ENCODE results near the gene MAPKAP1.
"Not testable (repeated sequence)": the region's sequence is repeated elsewhere in the genome, so short reads cannot be mapped to it uniquely, and the experiment has no call there.

MAPKAP1 gene

DNA sequence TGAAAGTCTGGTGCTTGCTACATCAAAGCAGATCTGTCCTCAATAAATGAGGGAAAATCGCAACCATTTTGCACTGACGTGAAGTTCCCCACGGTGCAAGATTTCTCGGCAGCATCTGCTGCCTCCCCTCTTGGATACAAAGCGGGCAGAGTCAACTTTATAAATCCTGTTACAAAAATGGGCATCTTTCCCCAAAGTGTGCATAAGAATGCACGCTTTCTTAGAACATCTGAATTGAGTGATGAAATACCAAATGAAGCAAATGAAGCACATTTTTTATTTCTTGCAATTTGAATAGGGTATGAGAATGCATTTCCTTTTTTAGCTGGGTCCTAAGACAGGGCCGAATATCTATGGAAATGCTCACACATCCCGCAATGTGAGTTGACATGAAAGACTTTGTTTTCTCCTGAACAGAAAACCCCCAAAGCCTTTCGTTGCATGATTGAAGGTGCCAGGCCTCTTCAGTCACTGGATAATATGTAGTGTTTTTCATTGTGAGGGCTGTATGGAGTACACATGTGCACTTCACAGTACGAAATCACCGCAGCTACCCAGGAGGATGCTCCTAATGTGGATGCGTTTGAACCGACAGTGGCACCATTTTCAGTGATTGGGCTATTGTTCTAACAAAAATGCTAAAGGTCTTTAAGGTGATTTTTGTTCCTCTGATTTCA lies 19.6 kb upstream of the MAPKAP1 start:
- DNase-seq: no peak

DNA sequence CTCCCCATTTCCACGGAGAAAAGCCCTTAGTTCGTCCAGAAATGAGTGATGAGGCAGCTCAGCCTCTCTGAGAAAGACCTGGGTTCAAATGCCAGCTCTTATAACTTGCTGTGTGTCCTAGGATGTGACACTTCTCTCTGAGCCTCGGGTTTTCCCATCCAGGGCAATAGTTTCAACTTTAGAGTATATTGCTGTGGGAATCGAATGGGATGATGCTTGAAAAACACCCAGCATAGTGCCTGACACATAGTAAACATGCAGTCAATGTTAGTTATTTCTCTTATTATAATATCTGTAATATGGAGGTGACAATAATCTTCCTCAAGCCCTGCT lies 430 bp upstream of the MAPKAP1 start:
- no peak for DNase-seq

DNA sequence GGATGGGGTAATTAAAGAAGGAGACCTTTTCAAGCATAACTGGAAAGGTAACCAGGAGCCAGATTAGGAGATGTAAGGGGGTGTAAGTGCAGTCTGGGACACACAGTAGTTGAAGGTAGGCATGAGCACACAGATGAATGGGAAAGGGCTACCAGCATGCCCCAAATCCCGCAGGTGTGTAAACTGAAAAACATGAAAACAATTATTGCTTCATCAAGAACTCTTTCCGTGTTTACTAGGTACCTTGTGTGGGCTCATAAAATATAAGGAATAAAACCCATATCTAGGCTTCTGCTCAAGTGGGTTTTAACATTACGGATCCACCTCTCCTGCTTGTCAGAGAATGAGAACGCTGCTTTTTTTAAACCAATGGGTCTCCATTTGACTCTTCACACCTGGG lies 1.1 kb downstream of the MAPKAP1 start:
- DNase-seq: no peak

DNA sequence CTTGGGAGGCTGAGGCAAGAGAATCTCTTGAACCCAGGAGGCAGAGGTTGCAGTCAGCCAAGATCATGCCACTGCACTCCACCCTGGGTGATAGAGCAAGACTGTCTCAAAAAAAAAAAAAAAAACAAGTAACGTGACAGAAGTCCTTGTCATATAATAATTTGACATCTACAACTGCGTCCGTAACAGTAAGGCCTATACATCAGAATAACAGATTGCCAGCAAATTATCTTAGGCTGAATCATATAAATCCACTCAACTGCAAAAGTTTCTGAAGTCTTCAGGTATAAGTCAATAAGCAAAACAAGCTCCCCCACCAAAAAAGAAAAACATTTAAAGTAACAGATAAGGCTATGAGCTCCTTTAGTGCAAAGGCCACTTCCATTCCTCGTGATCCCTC lies 3.3 kb downstream of the MAPKAP1 start:
- no peak for DNase-seq

DNA sequence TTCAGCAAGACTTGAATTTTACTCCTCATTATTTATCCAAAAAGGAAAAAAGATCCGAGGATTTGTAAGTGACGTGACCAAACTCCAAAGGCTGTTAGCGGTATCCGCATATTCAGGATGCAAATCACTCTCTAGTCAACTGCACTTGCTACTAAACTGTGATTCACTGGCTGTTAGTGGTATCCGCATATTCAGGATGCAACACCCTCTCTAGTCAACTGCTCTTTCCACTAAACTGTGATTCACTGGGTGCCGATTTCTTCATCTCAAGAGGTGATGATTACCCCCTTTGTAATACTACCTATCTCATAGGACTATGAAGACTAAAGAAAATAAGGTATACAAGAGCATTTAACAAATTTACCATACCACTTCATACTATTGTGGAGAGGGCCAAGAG lies 5.7 kb downstream of the MAPKAP1 start:
- no peak for DNase-seq

DNA sequence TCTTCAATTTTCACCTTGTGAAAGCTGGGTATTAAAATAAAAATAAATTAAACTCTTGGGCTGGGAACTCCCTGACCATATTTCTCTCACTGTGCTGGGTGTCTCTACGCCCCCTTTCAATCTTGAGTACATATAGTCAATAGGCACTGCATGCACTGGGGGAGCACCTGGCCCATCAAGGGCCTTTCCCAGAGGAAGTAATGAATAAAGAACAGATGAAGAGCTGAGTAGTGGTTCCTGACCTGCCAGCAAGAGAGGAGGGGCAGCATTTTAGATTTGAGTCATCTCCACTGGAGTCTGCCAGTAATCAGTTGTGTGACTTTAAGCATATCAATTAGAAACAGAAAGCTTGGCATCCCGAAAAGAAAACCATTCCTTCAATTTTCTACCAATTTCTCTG lies 6.2 kb downstream of the MAPKAP1 start:
- no peak for DNase-seq

DNA sequence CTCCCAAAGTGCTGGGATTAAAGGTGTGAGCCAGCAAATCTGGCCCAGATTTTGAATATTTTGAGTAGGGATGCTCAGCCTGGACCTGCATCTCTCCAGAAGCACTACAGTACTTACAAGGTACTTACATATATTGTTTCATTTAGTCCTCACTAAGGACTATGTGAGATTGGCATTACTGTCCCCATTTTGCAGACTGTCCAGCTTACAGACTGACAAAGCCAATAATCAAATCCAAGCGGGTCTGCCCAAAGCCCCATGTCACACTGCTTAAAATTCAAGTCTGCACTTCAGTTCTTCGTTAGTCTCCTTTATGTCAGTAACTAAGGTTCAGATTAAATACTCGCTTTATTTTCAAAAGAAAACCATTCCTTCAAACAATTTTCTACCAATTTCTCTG lies 7.1 kb downstream of the MAPKAP1 start:
- no peak for DNase-seq

DNA sequence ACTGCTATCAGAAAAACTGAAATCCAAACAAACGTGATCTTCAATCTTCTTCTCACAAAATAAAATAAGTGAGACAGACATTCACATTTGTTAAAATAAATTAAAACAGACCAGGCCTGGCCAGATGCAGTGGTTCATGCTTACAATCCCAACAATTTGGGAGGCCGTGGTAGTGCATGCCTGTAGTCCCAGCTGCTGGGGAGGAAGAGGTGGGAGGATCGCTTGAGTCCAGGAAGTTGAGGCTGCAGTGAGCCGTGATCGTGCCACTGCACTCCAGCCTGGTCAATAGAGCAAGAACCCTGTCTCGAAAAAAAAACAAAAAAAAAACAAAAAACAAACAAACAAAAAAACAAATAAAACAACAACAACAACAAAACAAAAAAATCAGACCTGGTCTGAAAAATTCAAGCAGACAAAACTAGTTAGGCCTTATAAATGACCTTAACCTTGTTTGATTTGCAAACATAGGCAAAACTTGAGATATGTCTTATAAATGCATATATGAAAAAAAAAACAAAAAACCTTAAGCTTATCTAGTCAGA lies 10.8 kb downstream of the MAPKAP1 start:
- no peak for DNase-seq

DNA sequence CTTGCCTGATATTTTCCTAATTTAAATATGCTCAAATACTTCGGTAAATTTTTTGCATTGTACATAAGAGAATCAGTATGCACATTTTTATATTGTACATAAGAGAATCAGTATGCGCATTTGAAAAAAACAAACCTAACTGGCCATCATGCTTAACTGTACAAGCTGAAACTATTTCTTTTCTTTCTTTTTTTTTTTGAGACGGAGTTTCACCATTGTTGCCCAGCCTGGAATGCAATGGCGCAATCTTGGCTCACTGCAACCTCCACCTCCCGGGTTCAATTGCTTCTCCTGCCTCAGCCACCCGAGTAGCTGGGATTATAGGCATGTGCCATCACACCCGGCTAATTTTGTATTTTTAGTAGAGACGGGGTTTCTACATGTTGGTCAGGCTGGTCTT lies 11.5 kb downstream of the MAPKAP1 start:
- not testable (repeated sequence) for DNase-seq

DNA sequence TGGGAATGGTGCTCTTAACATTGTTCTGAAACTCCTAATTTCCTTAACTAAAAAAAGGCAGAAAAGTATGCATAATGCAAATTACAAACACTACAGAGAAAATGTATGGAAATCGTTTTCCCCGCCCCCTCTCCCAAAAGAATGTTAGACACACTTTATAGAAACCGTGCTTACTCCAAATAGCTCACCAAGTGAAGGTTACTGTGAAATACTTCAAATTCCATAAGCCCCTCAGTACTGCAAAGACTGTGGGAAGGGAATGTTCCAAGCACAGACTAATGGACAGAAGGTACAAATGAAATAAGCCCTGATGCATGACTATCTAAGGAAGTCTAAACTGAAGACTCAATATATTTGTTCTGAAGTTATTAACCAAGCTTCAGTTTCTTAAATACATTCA lies 12.5 kb downstream of the MAPKAP1 start:
- no peak for DNase-seq

DNA sequence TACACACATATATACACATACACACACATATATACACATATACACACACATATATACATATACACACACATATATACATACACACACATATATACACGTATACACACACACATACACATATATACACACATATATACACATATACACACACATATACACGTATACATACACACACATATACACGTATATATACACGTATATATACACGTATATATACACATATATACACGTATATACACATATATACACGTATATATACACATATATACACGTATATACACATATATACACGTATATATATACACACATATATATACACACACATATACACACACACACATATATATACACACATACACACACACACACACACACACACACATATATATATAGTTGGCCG lies 13.5 kb downstream of the MAPKAP1 start:
- not testable (repeated sequence) for DNase-seq

DNA sequence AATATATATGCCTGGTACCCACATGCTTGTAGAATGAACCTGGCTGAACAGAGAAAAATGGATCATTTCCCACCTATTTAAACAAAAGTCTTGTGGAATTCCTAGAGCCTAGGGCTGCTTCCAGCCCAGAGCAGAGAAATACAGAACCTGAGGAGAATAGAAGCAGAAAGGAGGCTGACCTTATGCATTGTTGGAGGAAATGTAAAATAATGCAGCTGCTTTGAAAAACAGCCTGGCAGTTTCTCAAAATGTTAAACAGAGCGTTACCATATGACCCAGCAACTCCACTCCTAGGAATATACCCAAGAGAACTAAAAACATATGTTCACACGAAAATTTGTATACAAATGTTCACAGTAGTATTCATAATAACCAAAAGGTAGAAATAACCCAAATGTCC lies 15.1 kb downstream of the MAPKAP1 start:
- no peak for DNase-seq

DNA sequence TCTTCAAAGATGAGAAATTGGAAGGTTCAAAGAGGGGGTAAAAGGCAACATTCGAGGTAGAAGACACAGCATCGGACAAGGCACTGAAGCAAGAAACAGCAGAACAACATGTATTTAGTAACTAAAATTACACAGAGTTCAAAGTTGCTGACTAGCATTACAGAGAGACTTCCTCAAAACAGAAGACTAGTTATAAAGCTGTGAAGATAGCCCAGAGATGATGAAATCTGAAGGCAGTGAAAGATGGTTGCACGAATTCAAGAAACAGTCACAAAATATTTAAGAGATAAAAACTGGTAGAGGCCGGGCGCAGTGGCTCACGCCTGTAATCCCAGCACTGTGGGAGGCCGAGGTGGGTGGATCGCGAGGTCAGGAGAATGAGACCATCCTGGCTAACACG lies 16.3 kb downstream of the MAPKAP1 start:
- no peak for DNase-seq

DNA sequence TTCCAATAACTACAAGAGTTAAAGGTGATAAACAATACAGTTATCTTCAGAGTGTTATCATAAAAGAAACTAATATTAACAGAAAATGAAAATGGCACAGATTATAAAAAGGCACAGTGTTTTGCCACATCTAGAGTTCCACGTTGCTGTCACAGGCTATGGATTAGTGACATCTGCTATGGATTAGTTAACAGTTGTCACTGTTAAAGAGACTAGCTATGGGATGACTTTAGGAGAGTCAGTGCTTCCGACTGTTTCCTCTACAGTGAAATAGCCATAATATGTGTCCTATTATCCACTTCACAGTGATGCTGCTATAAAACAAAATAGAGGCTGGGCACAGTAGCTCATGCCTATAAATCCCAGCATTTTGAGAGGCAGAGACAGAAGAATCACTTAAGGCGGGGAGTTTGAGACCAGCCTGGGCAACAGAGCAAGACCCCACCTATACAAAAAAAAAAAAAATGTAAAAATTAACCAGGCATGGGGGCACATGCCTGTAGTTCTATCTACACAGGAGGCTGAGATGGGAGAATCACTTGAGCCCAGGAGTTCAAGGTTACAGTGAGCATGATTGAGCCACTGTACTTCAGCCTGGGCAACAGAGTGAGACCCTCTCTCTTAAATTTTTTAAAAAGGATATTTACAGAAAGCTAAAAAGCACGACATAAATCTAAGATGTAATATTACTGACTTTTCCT lies 19.7 kb downstream of the MAPKAP1 start:
- DNase-seq: no peak

DNA sequence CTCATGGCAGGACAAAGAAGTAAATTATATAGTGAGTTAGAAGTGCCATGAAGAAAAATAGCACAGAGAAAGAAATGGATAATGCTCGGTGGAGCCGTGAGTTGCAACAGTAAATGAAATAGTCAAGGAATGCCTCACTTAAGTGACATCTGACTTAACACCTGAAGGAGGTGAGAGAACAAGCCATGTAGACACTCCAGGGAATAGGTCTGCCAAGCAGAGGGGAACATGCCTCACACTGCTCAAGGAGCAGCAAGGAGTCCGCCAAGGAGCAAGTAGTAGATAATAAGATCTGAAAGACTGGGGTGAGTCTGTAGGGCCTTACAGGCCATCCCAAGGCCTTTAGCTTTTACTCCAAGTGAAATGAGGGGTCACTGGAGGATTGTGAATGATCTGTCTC lies 21.8 kb downstream of the MAPKAP1 start:
- DNase-seq: no peak

DNA sequence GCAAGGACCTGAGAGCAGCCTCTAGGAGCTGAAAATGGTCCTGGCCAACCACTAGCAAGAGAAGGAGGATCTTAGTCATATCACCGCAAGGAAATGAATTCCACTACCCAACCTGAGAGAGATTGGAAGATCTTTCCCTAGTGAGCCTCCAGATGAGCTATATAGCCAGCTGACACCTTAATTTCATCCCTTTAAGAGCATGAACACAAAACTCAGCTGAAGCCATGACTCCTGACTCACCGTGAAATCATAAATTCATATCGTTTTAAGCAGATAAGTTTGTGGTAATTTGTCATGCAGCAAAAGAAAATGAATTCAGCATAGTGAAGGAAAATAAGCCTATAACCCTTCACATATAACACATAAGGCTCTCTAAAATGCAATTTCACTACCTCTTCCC lies 23.5 kb downstream of the MAPKAP1 start:
- no peak for DNase-seq

DNA sequence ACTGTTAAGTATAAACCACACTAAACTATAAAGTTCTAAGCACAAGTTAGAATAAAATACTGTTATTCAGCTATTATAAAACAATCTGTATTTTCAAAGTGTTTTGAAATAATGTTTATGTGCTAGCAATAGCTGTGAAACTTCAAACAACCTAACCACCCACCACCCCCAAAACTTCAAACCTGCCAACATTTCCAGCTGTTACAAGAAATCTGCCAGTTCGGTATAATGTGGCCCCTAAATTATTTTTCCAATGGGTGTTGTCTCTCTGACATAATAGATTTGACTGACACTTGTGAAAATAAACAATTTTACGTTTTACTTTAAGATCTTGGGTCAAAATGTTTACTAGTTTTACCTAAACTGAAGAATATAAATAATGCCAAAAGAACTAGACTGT lies 24.7 kb downstream of the MAPKAP1 start:
- no peak for DNase-seq

DNA sequence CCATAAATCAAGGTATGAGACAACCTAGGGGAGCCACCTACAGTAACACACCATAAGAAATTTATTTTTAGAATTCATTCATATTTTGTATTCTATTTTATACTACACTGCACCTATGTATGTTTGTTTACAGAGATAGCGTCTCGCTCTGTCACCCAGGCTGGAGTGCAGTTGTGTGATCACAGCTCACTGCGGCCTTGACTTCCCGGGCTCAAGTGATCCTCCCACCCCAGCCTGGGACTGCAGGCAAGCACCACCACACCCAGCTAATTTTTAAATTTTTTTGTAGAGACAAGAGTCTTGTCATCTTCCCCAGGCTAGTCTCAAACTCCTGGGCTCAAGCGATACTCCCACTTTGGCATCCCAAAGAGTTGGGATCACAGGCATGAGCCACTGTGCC lies 25.4 kb downstream of the MAPKAP1 start:
- no peak for DNase-seq

DNA sequence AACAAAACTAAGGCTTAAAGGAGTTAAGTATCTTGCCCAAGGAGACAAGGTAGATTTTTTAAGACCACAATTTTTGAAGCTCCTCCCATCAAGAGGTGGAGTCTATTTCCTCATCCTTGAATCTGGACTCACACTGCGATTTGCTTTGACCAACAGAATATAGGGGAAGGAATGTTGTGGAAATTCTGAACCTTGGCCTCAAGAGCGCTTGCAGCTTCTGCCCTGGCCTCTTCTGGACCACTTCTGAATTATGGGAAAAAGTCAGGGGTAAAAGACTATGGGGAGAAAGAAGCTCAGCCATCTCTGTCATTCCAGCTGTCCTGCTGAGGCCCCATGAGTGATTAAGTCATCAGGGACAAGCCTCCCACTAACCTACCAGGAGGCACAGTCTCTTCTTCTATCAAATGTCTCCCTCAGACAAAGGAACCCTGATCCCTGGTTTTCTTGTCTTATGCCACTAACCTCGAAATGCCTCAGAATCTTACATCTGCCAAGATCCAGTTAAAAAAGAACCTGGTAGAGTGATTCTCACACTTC lies 25.9 kb downstream of the MAPKAP1 start:
- no peak for DNase-seq

DNA sequence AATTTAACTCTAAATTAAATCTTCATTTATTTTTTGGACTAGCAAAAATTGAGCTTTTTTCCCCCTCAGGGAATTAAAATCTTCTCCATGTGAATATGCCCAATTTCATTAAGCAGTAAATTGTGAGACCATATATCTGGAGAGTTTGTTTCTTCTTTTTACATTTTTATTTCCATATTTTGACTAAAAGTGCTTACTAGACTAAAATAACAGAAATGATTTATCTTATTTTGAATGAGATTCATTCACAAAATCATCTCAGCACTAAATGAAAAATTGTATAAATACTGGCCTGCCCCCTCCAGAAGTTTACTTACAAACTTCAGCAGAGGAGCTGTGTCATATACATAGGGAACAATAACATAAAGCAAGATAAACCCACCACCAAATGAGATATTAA lies 26.6 kb downstream of the MAPKAP1 start:
- no peak for DNase-seq

DNA sequence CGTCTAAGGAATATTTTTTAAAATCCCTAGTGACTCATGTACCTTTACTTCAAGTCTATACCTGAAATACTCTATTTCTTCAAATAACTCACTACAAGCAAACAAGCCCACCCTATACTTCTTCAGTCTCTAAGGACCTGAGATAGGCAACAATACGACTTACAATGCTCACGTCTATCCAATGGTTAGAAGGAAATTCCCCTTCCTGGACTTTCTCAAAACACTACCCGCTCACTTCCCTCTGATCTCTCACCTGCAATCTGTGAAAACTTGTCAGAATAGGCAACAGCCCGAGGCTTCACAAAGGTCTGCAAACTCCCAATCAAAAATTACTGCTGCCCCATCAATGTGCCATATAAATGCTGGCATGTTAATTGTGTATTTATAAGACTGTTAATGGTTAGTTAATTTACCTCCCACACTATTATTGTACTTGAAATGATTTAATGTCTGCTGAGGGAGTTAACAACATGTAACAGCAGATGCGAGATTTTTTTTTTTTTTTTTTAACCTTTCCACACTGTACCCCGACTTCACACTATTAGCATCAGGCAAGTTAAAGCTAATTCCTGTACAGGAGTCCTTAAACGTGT lies 27.3 kb downstream of the MAPKAP1 start:
- DNase-seq: no peak

DNA sequence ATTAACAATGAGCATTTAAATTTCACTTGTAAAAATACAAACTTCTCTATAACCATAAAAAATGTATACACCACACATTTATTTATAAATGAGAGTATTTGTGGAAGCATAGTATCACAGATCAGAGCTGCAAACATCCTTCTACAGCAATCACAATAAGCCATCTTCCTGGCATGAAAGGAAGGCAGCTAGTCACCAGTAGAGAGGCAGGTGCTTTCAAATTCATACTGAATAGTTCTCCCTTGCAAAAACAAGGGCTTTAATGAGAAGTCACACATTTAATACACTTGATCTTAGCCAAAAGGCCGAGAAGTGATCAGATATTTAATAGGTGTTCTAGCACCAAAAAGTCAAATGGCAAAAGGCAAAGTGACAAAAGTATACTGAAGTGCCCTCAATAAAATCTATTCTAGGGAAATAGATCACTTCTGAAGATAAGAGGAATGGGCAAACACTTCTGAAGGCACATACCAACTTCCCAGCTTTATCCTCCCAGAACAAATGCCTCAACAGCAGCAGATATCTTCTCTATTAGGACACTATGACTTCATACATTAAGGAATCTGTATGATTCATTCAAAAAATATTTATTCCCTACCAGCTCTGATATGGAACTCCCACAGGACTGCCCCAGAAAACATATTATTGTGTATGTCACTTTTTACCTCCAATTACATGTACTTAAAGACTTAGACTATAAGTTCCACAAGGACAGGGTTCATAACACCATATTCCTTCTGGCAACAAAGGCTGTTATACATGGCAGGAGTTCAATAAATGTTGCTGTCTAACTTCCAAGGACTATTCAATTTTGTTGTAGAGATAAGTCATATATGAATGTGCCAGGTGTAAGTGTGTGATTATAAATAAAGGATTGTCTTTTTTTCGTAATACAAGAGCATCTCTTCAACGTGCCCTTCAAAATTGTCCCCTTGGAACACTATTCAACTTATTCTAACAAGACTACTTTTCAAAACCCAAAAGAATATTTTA lies 31.7 kb downstream of the MAPKAP1 start:
- DNase-seq: no peak

DNA sequence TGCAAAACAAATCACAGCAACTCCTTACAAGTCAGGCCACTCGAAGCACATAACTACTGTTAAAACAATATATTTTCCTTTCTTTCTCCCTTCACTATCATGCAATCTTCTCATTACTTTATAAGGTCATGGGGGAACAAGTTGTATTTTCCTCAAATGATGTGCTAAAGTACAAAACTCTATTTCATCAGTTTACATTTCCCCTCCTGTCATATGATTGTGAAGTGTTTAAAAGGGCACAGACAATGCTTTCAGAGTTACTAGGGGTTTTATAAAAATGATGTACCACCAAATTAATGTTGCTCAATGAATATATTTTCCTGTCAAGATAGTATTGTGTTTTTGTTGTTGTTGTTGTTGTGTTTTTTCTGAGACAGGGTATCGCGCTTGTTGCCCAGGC lies 34.1 kb downstream of the MAPKAP1 start:
- DNase-seq: no peak

Data from NCI-H146 (cell line).